SK-N-MC (cell line): Measurements from ENCODE around the gene NFATC2.

Experiments used
- EZH2 ChIP-seq: fragments of 200-600 bp; sonication (generic); IDR thresholded peaks from one replicate; pipeline ENCODE4 v1.6.1; 2017; ENCODE audit warnings: antibody characterized with exemption
- POLR2AphosphoS5 ChIP-seq: IDR thresholded peaks from 2 replicates; pipeline ENCODE4 v1.6.1; 2012; ENCODE audit warnings: mild to moderate bottlenecking, low read depth, low read length, borderline replicate concordance

GRCh38 chr20:51444922-51445438 lies 97.5 kb downstream of the NFATC2 start:
- no peak for TF ChIP-seq POLR2AphosphoS5
- TF ChIP-seq EZH2: no peak
